Measurements from ENCODE around the gene CCDC110. TPM values are rescaled to one million over a fixed set of nuclear protein-coding genes. Genes with fewer than 3 reads are reported as not detected.
A peak's percentile ranks its signal among the peaks of the same experiment; 100 is the strongest.

Gene CCDC110
- total RNA-seq, 4 donors from 2014 or later = 6.8 to 22.1 (median 10.4) TPM

DNA sequence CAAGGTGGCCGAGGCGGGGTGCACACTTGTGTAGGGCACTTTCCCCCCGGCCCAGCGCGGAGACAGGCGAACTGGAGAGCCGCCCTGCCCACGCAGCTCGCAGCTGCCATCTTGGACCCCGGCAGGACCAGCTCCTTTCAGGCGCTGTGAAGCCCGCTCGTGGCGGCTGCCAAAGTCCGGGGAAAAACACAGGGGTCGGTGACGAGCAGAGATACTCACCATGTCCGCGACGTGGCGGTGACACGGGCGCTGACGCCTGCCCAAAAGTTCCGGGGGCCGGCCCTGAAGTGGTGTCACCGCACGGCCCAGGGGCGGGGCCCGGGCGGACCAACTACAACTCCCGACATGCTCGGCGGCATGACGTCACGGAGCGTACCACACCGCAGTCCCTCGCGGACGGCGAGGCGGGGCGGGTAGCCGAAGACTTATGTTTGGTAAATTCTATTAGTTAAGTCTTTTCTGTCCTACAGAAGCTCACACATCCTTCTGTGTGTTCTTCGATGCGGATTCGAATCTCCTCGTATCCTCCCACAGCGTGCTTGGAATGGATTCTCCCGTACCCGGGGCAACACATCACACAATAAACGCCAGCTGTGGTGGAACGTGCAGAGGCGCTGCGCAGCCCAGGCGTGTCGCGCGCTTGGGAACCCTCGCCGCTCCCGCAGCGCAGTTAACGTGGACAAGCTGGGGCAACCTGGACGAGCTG lies 45.7 kb downstream of the CCDC110 start, which contains the start of gene UFSP2:
UFSP2 (minus strand) TSS at position 318 of the 706 bp plus-strand sequence; CDS start at position 222, 96 bp downstream.
- Histone ChIP-seq H3K4me3 (replicated peaks in 1 of 3) (peak within 1 kb of the TSS; percentile 38 to 94 (median 94)), H3K36me3 (no peaks in the 10 kb centered on the region), H3K9me3 (no peaks in the 10 kb centered on the region), H3K27ac (peak within 1 kb of the TSS; percentile 90 to 99 (median 98)), H3K27me3 (no peaks in the 10 kb centered on the region), H3K4me1 (peaks cover 18 to 37% of the 10 kb centered on the region in 2 donors)
- DNase-seq = peak; percentile 86
- TF ChIP-seq POLR2A (IDR thresholded peaks at IDR 0.05) = peak; percentile 45 to 79
- TF ChIP-seq, protein P1, sequence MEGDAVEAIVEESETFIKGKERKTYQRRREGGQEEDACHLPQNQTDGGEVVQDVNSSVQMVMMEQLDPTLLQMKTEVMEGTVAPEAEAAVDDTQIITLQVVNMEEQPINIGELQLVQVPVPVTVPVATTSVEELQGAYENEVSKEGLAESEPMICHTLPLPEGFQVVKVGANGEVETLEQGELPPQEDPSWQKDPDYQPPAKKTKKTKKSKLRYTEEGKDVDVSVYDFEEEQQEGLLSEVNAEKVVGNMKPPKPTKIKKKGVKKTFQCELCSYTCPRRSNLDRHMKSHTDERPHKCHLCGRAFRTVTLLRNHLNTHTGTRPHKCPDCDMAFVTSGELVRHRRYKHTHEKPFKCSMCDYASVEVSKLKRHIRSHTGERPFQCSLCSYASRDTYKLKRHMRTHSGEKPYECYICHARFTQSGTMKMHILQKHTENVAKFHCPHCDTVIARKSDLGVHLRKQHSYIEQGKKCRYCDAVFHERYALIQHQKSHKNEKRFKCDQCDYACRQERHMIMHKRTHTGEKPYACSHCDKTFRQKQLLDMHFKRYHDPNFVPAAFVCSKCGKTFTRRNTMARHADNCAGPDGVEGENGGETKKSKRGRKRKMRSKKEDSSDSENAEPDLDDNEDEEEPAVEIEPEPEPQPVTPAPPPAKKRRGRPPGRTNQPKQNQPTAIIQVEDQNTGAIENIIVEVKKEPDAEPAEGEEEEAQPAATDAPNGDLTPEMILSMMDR (IDR thresholded peaks at IDR 0.05) = peak in 1 of 6 experiments; percentile 10
- 1% methylated on average over 39 to 51 of the region's 66 CpGs for WGBS, 2 donors
- intact Hi-C loops (cut with DNase I) = no loop called here

DNA sequence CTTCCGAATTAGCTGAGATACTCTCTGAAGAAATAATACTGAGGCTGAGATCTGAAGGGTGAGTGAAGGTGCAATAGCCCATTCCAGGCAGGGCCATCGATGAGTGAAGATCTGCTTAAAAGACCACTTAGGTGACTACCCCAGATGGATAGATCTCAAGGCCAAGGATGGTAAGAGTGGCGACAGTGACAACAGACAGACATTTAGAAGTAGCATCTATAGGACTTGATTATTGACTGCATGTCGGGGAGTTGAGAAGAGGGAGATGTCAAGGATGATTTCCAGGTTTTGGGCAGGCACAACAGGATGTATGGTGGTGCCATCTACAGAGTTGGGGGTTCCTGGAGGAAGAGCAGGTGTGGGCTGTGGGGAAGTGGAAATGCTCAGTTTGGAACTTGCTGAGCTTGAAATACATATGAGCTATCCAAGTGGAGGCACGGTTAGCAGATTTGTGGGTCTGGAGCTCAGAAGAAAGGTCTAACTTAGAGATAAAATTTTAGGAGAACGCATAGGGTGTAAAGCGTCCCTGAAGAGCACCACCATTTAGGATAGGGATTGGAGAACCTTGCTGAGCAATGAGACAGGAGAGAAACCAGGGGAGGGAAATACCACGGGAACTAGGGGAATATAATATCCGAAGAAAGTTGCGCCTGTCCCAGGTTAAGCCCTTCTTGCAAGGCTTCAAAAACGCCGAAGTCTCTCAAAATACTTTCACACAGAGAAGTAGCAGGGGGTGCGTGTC lies 46.5 kb downstream of the CCDC110 start:
- DNase-seq = peak in 1 of 2 donors; percentile 2
- intact Hi-C loops (cut with DNase I) = no loop called here
- Histone ChIP-seq H3K36me3 (no peaks in the 10 kb centered on the region), H3K9me3 (no peaks in the 10 kb centered on the region), H3K27me3 (no peaks in the 10 kb centered on the region), H3K4me1 (peaks cover 18 to 37% of the 10 kb centered on the region in 2 donors), H3K27ac (peak overlapping the region; percentile 90 to 99 (median 98)), H3K4me3 (replicated peaks in 1 of 3) (peak overlapping the region; percentile 38 to 94 (median 94))
- WGBS, 2 donors = 14 to 18% methylated on average over 11 to 12 of the region's 13 CpGs
- TF ChIP-seq POLR2A (IDR thresholded peaks at IDR 0.05) = no peak
- TF ChIP-seq, protein P1 (IDR thresholded peaks at IDR 0.05) = no peak

DNA sequence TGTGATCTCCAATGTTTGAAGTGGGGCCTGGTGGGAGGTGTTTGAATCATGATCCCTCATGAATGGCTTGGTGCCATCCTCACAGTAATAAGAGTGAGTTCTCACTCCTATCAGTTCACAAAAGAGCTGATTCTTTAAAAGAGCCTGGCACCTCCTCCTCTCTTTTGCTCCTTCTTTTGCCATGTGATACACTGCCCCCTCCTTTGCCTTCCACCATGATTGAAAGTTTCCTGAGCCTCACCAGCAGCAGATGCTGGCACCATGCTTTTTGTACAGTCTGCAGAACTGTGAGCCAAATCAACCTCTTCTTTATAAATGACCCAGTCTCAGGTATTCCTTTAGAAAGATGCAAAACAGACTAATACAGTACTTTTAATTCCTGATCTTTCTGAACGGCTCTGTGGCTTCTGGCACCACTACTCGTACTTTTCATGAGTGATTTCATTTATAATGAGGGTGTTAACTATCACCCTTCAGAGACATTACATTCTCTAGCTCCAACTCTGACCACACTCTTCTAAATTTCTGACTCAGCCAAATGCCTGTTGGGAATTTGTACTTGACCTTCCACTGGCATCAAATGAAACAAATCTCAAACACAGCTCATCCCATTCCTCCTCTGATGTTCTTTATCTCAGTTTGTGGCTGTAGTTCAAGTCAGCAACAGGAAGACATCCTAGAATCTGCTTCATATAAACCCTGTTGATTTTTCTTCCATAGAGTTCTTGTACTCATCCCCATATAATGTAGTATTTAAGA lies 50.0 kb downstream of the CCDC110 start:
- Histone ChIP-seq H3K27me3 (no peaks in the 10 kb centered on the region), H3K4me3 (replicated peaks in 1 of 3) (no peak overlapping the region), H3K4me1 (peaks cover 18 to 37% of the 10 kb centered on the region in 2 donors), H3K36me3 (peaks cover 0 to 16% of the 10 kb centered on the region in 2 donors), H3K9me3 (no peaks in the 10 kb centered on the region), H3K27ac (no peak overlapping the region)
- no peak for DNase-seq
- WGBS, 2 donors = 20 to 57% methylated on average over 2 of the region's 2 CpGs
- intact Hi-C loops (cut with DNase I) = no loop called here
- TF ChIP-seq, protein P1 (IDR thresholded peaks at IDR 0.05) = no peak
- TF ChIP-seq POLR2A (IDR thresholded peaks at IDR 0.05) = no peak

DNA sequence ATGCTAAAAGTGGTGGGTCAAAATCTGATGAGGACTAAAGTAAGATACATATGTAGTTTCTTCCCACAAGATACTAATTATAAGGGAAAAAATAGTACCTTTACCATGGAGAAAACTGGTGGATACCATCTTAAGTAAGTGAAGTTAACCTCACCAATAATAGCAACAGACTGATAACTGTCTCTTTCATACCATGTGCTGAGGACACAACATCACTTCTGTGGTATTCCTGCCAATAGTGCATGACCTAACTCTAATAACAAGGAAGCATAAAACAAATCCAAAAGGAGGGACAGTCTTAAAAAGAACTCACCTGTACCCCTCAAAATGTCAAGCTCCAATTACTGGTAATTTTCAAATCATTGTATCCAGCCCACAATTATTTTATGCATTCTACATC lies 54.6 kb downstream of the CCDC110 start:
- Histone ChIP-seq H3K27ac (no peak overlapping the region), H3K4me3 (replicated peaks in 1 of 3) (no peak overlapping the region), H3K36me3 (peaks cover 0 to 28% of the 10 kb centered on the region in 2 donors), H3K9me3 (no peaks in the 10 kb centered on the region), H3K4me1 (peaks cover 14 to 21% of the 10 kb centered on the region in 2 donors), H3K27me3 (no peaks in the 10 kb centered on the region)
- no peak for DNase-seq
- TF ChIP-seq, protein P1 (IDR thresholded peaks at IDR 0.05) = no peak
- TF ChIP-seq POLR2A (IDR thresholded peaks at IDR 0.05) = no peak
- intact Hi-C loops (cut with DNase I) = no loop called here
